ENCODE measurements around the gene LIN37.

The LIN37 gene

GRCh38 chr19:35756377-35757230 is 8.2 kb downstream of the LIN37 start, which contains the start of gene HSPB6:
HSPB6 (minus strand) TSS chr19:35757029; CDS start chr19:35757008, 21 bp downstream.
- Histone ChIP-seq H3K36me3 (ENCODE audit: insufficient read depth) (no peaks in the 10 kb centered on the region), H3K27ac (peak within 1 kb of the TSS; percentile 75), H3K4me1 (ENCODE audit: low read depth, poor library complexity, severe bottlenecking) (peaks cover 16% of the 10 kb centered on the region), H3K79me2 (ENCODE audit: insufficient read depth, low read depth) (peaks cover 12% of the 10 kb centered on the region; the same call in 1 of the 2 replicates), H4K20me1 (ENCODE audit: insufficient read depth) (no peaks in the 10 kb centered on the region), H3K4me3 (IDR thresholded peaks at IDR 0.05; ENCODE audit: insufficient read depth, low read depth, low read length) (no peak within 1 kb of the TSS), H3K27me3 (ENCODE audit: insufficient read depth, low read depth) (no peaks in the 10 kb centered on the region), H3K9ac (peak within 1 kb of the TSS; percentile 50), H2AFZ (ENCODE audit: low read depth) (peak within 1 kb of the TSS; percentile 94), H3K4me2 (peak within 1 kb of the TSS; percentile 84)
- no peak for TF ChIP-seq CTCF (conservative IDR thresholded peaks at IDR 0.05; ENCODE audit: low read depth, low read length)

- peaks cover 16% of the 10 kb centered on the region for H3K4me1 ChIP-seq (ENCODE audit: low read depth, poor library complexity, severe bottlenecking)
- H3K27me3 ChIP-seq (ENCODE audit: insufficient read depth, low read depth) = no peaks in the 10 kb centered on the region
- H3K27ac ChIP-seq = peak overlapping the region; percentile 75
- no peaks in the 10 kb centered on the region for H3K36me3 ChIP-seq (ENCODE audit: insufficient read depth)
- H3K4me3 ChIP-seq (IDR thresholded peaks at IDR 0.05; ENCODE audit: insufficient read depth, low read depth, low read length) = no peak overlapping the region
- H2AFZ ChIP-seq (ENCODE audit: low read depth) = peak overlapping the region; percentile 94
- no peaks in the 10 kb centered on the region for H4K20me1 ChIP-seq (ENCODE audit: insufficient read depth)
- peak overlapping the region; percentile 84 for H3K4me2 ChIP-seq
- peak overlapping the region; percentile 50 for H3K9ac ChIP-seq
- no peak for TF ChIP-seq CTCF (conservative IDR thresholded peaks at IDR 0.05; ENCODE audit: low read depth, low read length)
- peaks cover 12% of the 10 kb centered on the region; the same call in 1 of the 2 replicates for H3K79me2 ChIP-seq (ENCODE audit: insufficient read depth, low read depth)
Observed at GRCh38 chr19:35757231-35757748, 8.9 kb downstream of the LIN37 start.

- H4K20me1 ChIP-seq (ENCODE audit: insufficient read depth) = no peaks in the 10 kb centered on the region
- peak within 1 kb of the TSS; percentile 94 for H2AFZ ChIP-seq (ENCODE audit: low read depth)
- peaks cover 12% of the 10 kb centered on the region; the same call in 1 of the 2 replicates for H3K79me2 ChIP-seq (ENCODE audit: insufficient read depth, low read depth)
- no peaks in the 10 kb centered on the region for H3K27me3 ChIP-seq (ENCODE audit: insufficient read depth, low read depth)
- peak within 1 kb of the TSS; percentile 79 for H3K27ac ChIP-seq
- H3K4me1 ChIP-seq (ENCODE audit: low read depth, poor library complexity, severe bottlenecking) = peaks cover 16% of the 10 kb centered on the region
- no peak for TF ChIP-seq CTCF (conservative IDR thresholded peaks at IDR 0.05; ENCODE audit: low read depth, low read length)
- peak within 1 kb of the TSS; percentile 77 for H3K9ac ChIP-seq
- no peak within 1 kb of the TSS for H3K4me3 ChIP-seq (IDR thresholded peaks at IDR 0.05; ENCODE audit: insufficient read depth, low read depth, low read length)
- peak within 1 kb of the TSS; percentile 84 for H3K4me2 ChIP-seq
- no peaks in the 10 kb centered on the region for H3K36me3 ChIP-seq (ENCODE audit: insufficient read depth)
Observed at GRCh38 chr19:35757749-35758608, 9.6 kb downstream of the LIN37 start, which contains the start of gene PROSER3. PROSER3 (plus strand) TSS chr19:35758176; CDS start chr19:35758216, 40 bp downstream.

GRCh38 chr19:35759697-35760096 is 11.3 kb downstream of the LIN37 start:
- no peaks in the 10 kb centered on the region for H4K20me1 ChIP-seq (ENCODE audit: insufficient read depth)
- no peak overlapping the region for H3K9ac ChIP-seq
- no peak overlapping the region for H2AFZ ChIP-seq (ENCODE audit: low read depth)
- H3K79me2 ChIP-seq (ENCODE audit: insufficient read depth, low read depth) = peaks cover 12% of the 10 kb centered on the region; the same call in 1 of the 2 replicates
- no peaks in the 10 kb centered on the region for H3K36me3 ChIP-seq (ENCODE audit: insufficient read depth)
- TF ChIP-seq CTCF (conservative IDR thresholded peaks at IDR 0.05; ENCODE audit: low read depth, low read length) = no peak
- peaks cover 16% of the 10 kb centered on the region for H3K4me1 ChIP-seq (ENCODE audit: low read depth, poor library complexity, severe bottlenecking)
- no peak overlapping the region for H3K27ac ChIP-seq
- H3K4me3 ChIP-seq (IDR thresholded peaks at IDR 0.05; ENCODE audit: insufficient read depth, low read depth, low read length) = no peak overlapping the region
- H3K4me2 ChIP-seq = no peak overlapping the region
- H3K27me3 ChIP-seq (ENCODE audit: insufficient read depth, low read depth) = no peaks in the 10 kb centered on the region

All from KMS-11 (cell line).